NK-92 treated with Interleukin-12 subunit alpha and Interleukin-12 subunit beta, amount 100 ng/mL, for 24 hours (cell line): ENCODE data around the gene WSCD2.

Source experiments
- DNase-seq: peaks from one replicate; lab custom pipeline; 2025; lab: John Stamatoyannopoulos, UW

WSCD2 gene

GRCh38 chr12:108166505-108166904 lies 37.4 kb downstream of the WSCD2 start:
- DNase-seq = no peak

GRCh38 chr12:108167974-108168373 lies 38.9 kb downstream of the WSCD2 start:
- no peak for DNase-seq

DNA sequence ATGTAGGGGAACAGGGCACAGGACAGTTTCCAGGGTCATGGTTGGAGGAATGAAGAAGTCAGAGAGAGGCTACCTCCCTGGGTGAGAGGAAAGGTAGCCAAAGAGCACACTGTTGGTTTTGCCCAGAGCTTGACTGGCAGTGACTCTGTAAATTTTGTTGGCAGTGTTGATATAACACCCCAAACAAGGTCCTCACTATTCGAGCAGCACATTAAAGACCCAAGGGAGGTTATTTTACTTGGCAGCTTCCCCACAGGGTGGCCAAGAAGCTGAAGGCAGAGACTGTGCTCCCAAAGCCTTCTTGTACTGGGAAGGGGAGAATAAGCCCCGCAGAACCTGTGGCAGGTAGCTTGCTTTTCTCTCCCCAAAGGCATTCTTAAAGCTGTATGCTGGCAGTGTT lies 40.6 kb downstream of the WSCD2 start:
- DNase-seq = no peak

GRCh38 chr12:108170164-108170563 lies 41.1 kb downstream of the WSCD2 start:
- DNase-seq = no peak

GRCh38 chr12:108172033-108172432 lies 42.9 kb downstream of the WSCD2 start:
- DNase-seq = no peak

DNA sequence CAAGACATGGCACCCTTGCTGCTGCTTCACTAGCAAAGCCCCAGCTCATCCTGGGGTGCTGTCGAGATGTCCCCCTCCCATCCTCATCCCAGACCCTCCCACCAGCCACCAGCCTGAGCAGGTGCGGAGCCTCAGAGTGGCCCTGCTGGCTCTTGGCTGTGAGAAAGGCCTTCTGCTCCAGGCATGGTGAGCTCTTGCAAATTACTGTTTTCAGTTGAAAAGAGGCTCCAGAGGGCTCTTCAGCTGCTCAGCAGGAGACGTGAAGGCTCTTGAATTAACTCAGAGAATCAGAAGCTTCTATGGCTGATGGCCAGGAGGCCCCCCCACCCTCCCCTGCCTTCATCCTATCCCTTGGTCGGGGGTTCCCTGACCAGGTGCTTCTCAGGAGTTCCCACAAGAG lies 44.1 kb downstream of the WSCD2 start:
- no peak for DNase-seq

DNA sequence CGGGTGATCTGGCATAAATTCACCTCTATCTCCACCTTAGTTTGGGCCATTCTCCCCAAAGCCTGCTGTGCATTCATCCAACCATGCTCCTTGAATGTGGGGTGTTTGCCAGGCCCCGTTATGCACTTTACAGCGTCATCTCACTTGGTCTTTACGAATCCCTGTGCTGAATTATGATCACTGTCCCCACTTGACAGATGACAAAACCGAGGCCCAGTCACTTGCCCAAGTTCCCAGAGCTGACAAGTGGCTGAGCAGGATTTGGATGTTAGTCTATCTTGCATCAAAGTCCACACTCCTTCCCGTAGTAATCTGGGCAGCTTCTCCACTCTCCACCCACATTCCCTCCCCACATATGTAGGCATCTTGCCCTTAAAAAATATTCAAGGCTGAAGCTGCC lies 44.8 kb downstream of the WSCD2 start:
- DNase-seq = no peak

DNA sequence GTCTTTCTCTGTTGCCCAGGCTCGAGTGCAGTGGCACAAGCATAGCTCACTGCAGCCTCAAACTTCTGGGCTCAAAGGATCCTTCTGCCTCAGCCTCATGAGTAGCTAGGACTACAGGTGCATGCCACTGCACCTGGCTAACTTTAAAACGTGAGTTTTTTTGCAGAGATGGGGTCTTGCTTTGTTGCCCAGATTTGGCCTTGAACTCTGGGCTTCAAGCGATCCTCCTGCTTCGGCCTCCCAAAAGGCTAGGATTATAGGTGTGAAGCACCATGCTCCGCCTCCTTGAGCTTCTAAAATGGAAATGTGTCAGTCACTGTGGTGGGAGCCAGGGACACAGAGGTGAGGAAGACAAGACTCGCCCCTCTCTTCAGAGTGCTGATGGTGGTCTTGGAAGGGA lies 45.6 kb downstream of the WSCD2 start:
- DNase-seq = no peak

GRCh38 chr12:108175310-108175709 lies 46.2 kb downstream of the WSCD2 start:
- DNase-seq = no peak

- DNase-seq = no peak
Observed at GRCh38 chr12:108176292-108176691, 47.2 kb downstream of the WSCD2 start.

- DNase-seq = no peak
Observed at GRCh38 chr12:108177131-108177530, 48.0 kb downstream of the WSCD2 start.

GRCh38 chr12:108179305-108179704 lies 50.2 kb downstream of the WSCD2 start:
- no peak for DNase-seq

GRCh38 chr12:108180255-108181094 lies 51.4 kb downstream of the WSCD2 start:
- no peak for DNase-seq

DNA sequence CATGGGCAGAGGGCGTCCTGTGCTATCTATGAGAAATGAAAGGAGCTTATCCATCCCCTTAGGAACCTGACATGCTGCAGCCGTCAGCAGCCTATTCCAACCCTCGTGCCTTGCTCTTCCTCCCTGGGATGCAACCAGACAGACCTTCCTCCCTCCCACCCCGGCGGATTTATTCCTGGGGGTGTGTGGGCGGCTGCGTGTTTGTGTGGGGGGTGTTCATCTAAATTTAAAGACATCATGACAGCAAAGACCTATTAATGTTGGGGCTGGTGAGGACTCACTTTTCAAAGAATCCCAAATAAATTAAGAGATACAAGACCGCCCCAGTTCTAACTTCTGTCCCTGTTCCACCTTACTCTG lies 52.0 kb downstream of the WSCD2 start:
- DNase-seq = no peak

DNA sequence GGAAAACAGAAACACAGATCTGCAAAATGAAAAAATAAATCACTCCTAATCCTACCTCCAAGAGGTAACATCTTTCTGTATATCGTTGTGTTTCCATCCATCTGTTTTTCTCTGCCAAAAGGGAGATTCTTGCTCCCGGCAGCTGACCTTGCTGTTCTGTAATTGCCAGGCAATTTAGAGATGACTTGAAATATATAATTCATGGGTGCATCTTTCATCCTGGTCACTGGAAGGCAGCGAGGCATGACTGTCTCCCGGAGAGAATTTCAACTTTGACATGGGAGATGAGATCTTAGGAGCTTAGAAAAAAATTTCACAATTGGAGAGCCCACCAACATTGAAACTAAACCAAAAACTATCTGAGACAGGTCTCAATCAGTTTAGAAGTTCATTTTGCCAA lies 53.0 kb downstream of the WSCD2 start:
- no peak for DNase-seq

GRCh38 chr12:108185002-108185401 lies 55.9 kb downstream of the WSCD2 start:
- no peak for DNase-seq

DNA sequence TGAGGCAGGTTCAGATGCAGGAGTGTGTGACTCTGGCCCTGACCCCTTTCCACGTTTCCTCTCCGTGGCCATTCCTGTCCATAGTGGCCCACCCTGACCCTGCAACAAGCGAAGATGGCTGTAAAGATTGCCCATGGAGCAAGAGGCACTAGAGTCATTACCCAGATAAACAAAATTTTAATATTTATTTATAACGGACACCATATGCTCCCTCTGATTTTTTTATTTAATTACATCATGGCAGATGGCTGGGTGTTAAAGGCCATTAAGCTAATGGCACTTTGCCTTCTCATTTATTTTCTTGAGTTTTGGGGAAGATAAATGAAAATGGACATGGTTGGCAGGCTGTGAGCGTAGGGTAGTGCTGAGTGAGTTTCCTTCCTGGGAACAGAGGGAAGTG lies 58.7 kb downstream of the WSCD2 start:
- DNase-seq = no peak

DNA sequence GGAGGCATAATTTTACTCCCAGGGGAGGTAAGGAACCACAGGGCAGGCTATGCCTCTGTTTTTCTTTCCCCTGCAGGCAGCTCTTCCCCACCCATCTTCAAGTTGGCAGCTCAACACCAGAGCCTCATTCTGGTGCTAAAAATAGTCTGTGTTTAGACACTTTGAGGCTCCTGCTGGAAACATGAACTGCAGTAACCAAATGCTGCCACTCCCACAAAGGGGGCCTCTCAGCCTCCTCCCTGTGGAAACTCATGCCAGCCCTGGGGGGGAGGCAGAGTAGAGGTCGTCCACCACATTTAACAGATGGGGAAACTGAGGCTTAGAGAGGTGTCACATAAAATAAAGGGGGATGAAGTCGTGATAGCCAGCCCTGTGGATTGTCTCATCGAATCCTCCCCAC lies 61.4 kb downstream of the WSCD2 start:
- DNase-seq = no peak

DNA sequence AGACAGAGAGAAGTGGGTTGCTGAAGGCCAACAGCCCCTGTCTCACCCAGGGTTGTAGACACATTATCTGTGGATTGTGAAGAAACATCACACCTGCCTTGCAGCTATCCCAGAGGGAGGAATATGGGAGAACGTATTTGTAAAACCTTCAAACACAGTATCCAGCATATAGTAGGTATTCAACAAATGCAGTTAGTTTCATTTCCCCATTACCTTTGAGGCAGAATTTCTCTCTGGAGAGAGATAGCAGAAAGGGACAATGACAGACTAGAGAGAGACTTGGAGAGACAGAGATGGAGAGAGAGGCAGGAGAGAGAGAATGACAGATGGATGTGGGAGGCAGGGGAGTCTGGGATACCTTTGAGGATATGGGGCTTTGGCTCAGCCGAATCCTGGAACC lies 62.0 kb downstream of the WSCD2 start:
- DNase-seq = no peak

DNA sequence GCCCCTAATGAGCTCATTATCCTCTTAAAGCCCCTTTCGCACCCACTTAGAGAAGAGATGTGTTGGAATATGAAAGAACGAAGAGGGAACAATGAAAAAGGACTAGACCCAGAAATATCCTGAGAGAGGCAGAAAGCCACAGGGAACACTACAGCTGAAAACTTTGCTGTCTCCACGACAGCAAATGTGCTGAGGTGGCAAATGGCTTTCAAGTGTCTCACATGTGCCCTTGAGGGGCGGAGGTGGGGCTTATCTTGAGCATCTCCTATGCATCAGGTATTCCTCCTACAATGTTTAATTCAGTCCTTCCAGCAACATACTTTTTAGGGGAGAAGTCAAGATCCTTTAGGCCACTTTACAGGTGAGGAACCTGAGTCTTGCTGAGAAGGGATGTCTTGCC lies 62.9 kb downstream of the WSCD2 start:
- no peak for DNase-seq

DNA sequence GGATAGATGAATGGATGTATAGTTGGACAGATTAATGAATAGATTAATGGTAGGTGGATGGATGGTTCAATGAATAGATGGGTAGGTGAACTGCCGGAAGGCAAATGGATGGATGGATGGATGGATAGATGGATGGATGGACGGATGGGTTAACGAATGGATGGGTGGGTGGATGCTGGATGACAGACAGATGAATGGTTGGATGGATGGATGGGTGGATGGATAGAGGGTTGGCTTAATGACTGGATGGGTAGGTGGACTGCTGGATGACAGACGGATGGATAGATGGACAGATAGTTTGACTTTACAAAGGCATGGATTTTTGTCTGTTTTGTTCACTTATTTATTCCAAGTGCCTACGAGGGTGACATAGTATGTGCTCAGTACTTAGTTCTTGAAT lies 64.4 kb downstream of the WSCD2 start:
- no peak for DNase-seq

- no peak for DNase-seq
Observed at GRCh38 chr12:108193917-108194316, 64.8 kb downstream of the WSCD2 start.

GRCh38 chr12:108194585-108194984 lies 65.5 kb downstream of the WSCD2 start:
- DNase-seq = no peak

DNA sequence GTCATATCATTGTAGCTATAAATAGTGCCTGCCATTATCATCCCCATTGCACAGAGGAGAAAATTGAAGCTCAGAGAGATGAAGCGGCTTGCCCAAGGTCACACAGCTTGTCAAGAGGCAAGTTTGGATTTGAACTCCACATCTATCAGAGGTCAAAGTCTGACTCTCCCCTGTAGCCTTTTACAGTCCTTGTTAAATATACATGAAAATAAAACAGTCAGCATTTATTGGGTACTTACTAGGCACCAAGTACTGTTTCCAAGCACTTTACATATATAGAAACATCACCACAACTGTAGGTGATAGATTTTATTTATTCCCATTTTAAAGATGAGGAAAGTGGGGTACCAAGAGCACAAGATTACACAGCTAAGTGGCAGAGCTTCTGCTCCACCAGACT lies 67.2 kb downstream of the WSCD2 start:
- no peak for DNase-seq
